Measurements from ENCODE around the gene KANSL1. TPM values are rescaled to one million over a fixed set of nuclear protein-coding genes. Genes with fewer than 3 reads are reported as not detected.

Gene KANSL1
- total and polyA plus RNA-seq, 2 experiments from 2014 or later, result 37.3 to 84.3 TPM

GRCh38 chr17:46099865-46100264, 93.4 kb downstream of the KANSL1 start:
- no peak overlapping the region for H3K27ac ChIP-seq

GRCh38 chr17:46097497-46097896, 95.7 kb downstream of the KANSL1 start:
- H3K9me3 ChIP-seq (ENCODE audit: low read depth), result no peaks in the 10 kb centered on the region
- peaks cover 90% of the 10 kb centered on the region for H3K79me2 ChIP-seq
- H3K4me3 ChIP-seq, result no peak overlapping the region
- no peaks in the 10 kb centered on the region for H3K36me3 ChIP-seq (replicated peaks; ENCODE audit: insufficient read depth, low read depth)
- H2AFZ ChIP-seq, result no peak overlapping the region
- 97% methylated on average over 1 of the region's 1 CpG for whole genome bisulfite sequencing (ENCODE audit: low lambda C conversion rate, missing lambda C conversion rate)
- DNase-seq (ENCODE audit: low spot score), result no peak
- H3K27me3 ChIP-seq, result no peaks in the 10 kb centered on the region
- TF ChIP-seq EZH2phosphoT487 (IDR thresholded peaks at IDR 0.05; ENCODE audit: low read depth, severe bottlenecking, unreplicated experiment) (no peak), CTCF (IDR thresholded peaks at IDR 0.05; ENCODE audit: poor library complexity) (no peak), EZH2 (IDR thresholded peaks at IDR 0.05; ENCODE audit: borderline replicate concordance) (no peak)
- peaks cover 9% of the 10 kb centered on the region for H3K4me1 ChIP-seq (ENCODE audit: insufficient read depth)
- H3K4me2 ChIP-seq, result no peak overlapping the region
- peaks cover 91% of the 10 kb centered on the region for H4K20me1 ChIP-seq (ENCODE audit: insufficient read depth, poor library complexity, severe bottlenecking)
- no peak overlapping the region for H3K27ac ChIP-seq
- no peaks in the 10 kb centered on the region for H3K9me2 ChIP-seq (replicated peaks; ENCODE audit: insufficient read depth)

More at GRCh38 chr17:46099865-46100264, 93.4 kb downstream of the KANSL1 start:
- no peak for DNase-seq (ENCODE audit: low spot score)
- Histone ChIP-seq H3K9me3 (ENCODE audit: low read depth) (no peaks in the 10 kb centered on the region), H4K20me1 (ENCODE audit: insufficient read depth, poor library complexity, severe bottlenecking) (peaks cover 92% of the 10 kb centered on the region), H3K4me1 (ENCODE audit: insufficient read depth) (peaks cover 9% of the 10 kb centered on the region), H3K79me2 (peaks cover 91% of the 10 kb centered on the region), H3K4me3 (no peak overlapping the region), H3K36me3 (replicated peaks; ENCODE audit: insufficient read depth, low read depth) (no peaks in the 10 kb centered on the region), H3K27me3 (no peaks in the 10 kb centered on the region), H3K9me2 (replicated peaks; ENCODE audit: insufficient read depth) (no peaks in the 10 kb centered on the region), H3K4me2 (no peak overlapping the region), H2AFZ (no peak overlapping the region)
- TF ChIP-seq EZH2phosphoT487 (IDR thresholded peaks at IDR 0.05; ENCODE audit: low read depth, severe bottlenecking, unreplicated experiment) (no peak), CTCF (IDR thresholded peaks at IDR 0.05; ENCODE audit: poor library complexity) (no peak), EZH2 (IDR thresholded peaks at IDR 0.05; ENCODE audit: borderline replicate concordance) (no peak)
- WGBS (ENCODE audit: low lambda C conversion rate, missing lambda C conversion rate), result 87% methylated on average over 1 of the region's 1 CpG

- Histone ChIP-seq H4K20me1 (ENCODE audit: insufficient read depth, poor library complexity, severe bottlenecking) (peaks cover 88% of the 10 kb centered on the region), H3K79me2 (peaks cover 96% of the 10 kb centered on the region), H3K4me2 (no peak overlapping the region), H3K9me3 (ENCODE audit: low read depth) (no peaks in the 10 kb centered on the region), H3K27me3 (no peaks in the 10 kb centered on the region), H2AFZ (no peak overlapping the region), H3K4me3 (no peak overlapping the region), H3K36me3 (replicated peaks; ENCODE audit: insufficient read depth, low read depth) (no peaks in the 10 kb centered on the region), H3K4me1 (ENCODE audit: insufficient read depth) (no peaks in the 10 kb centered on the region), H3K9me2 (replicated peaks; ENCODE audit: insufficient read depth) (no peaks in the 10 kb centered on the region), H3K27ac (no peak overlapping the region)
- DNase-seq (ENCODE audit: low spot score), result no peak
- no peak for TF ChIP-seq CTCF (IDR thresholded peaks at IDR 0.05; ENCODE audit: poor library complexity)
- TF ChIP-seq EZH2phosphoT487 (IDR thresholded peaks at IDR 0.05; ENCODE audit: low read depth, severe bottlenecking, unreplicated experiment), result no peak
- TF ChIP-seq EZH2 (IDR thresholded peaks at IDR 0.05; ENCODE audit: borderline replicate concordance), result no peak
Measured at GRCh38 chr17:46092991-46093390, 100.2 kb downstream of the KANSL1 start.

GRCh38 chr17:46090871-46091270, 102.4 kb downstream of the KANSL1 start:
- no peak for DNase-seq (ENCODE audit: low spot score)
- H3K27ac ChIP-seq, result no peak overlapping the region
- H3K79me2 ChIP-seq, result peaks cover 97% of the 10 kb centered on the region
- no peak overlapping the region for H3K4me3 ChIP-seq
- no peak overlapping the region for H3K4me2 ChIP-seq
- H3K27me3 ChIP-seq, result no peaks in the 10 kb centered on the region
- H3K9me3 ChIP-seq (ENCODE audit: low read depth), result no peaks in the 10 kb centered on the region
- no peaks in the 10 kb centered on the region for H3K4me1 ChIP-seq (ENCODE audit: insufficient read depth)
- 77% methylated on average over 4 of the region's 4 CpGs for WGBS (ENCODE audit: low lambda C conversion rate, missing lambda C conversion rate)
- no peaks in the 10 kb centered on the region for H3K36me3 ChIP-seq (replicated peaks; ENCODE audit: insufficient read depth, low read depth)
- no peaks in the 10 kb centered on the region for H3K9me2 ChIP-seq (replicated peaks; ENCODE audit: insufficient read depth)
- TF ChIP-seq CTCF (IDR thresholded peaks at IDR 0.05; ENCODE audit: poor library complexity) (no peak), EZH2phosphoT487 (IDR thresholded peaks at IDR 0.05; ENCODE audit: low read depth, severe bottlenecking, unreplicated experiment) (no peak), EZH2 (IDR thresholded peaks at IDR 0.05; ENCODE audit: borderline replicate concordance) (no peak)
- H4K20me1 ChIP-seq (ENCODE audit: insufficient read depth, poor library complexity, severe bottlenecking), result peaks cover 83% of the 10 kb centered on the region
- H2AFZ ChIP-seq, result no peak overlapping the region

All from hepatocyte (in vitro differentiated cells).